WTC11 (cell line): Measurements from ENCODE around the gene BAIAP3. TPM values are rescaled to one million over a fixed set of nuclear protein-coding genes. Genes with fewer than 3 reads are reported as not detected.

Source experiments
- ATAC-seq: fragments of 200-7000 bp; cut with Tn5 transposase; 2 replicates; pipeline ENCODE4 v1.10.0; 2021; ENCODE audit warnings: mild to moderate bottlenecking, moderate library complexity
- CTCF ChIA-PET: fragments of 300-600 bp; sonication (Branson Sonifier 250); formaldehyde crosslinking; loops from one replicate; lab custom pipeline; 2021; ENCODE audit warnings: antibody characterized with exemption; lab: Charles Lee
- POLR2A ChIA-PET: fragments of 350-600 bp; sonication (Branson Sonifier 250); formaldehyde crosslinking; loops from one replicate; lab custom pipeline; 2021; ENCODE audit warnings: antibody characterized with exemption; lab: Charles Lee
- DNase-seq: peaks from one replicate; pipeline ENCODE4 v3.0.0; 2021; ENCODE audit warnings: low spot score
- H3K27ac Mint-ChIP-seq: 2 replicates; pipeline ENCODE4 v1.8.0; 2021; ENCODE audit warnings: mixed read lengths
- H3K27me3 Mint-ChIP-seq: 2 replicates; pipeline ENCODE4 v1.8.0; 2021; ENCODE audit warnings: low read depth, mild to moderate bottlenecking, moderate library complexity, mixed read lengths
- H3K36me3 Mint-ChIP-seq: 2 replicates; pipeline ENCODE4 v1.8.0; 2021; ENCODE audit warnings: mixed read lengths
- H3K4me1 Mint-ChIP-seq: 2 replicates; pipeline ENCODE4 v1.8.0; 2022; ENCODE audit warnings: mixed read lengths
- H3K4me3 Mint-ChIP-seq: 2 replicates; pipeline ENCODE4 v1.8.0; 2021; ENCODE audit warnings: mild to moderate bottlenecking, moderate library complexity, mixed read lengths
- H3K9me3 Mint-ChIP-seq: 2 replicates; pipeline ENCODE4 v1.8.0; 2021; ENCODE audit warnings: mixed read lengths
- ATF1 ChIP-seq: sonication (generic); formaldehyde crosslinking; IDR thresholded peaks from 2 replicates; pipeline ENCODE4 v1.8.1; 2023; ENCODE audit warnings: mild to moderate bottlenecking, moderate library complexity, missing genetic modification reagents
- GABPB1 ChIP-seq: sonication (generic); formaldehyde crosslinking; IDR thresholded peaks from 2 replicates; pipeline ENCODE4 v1.8.1; 2023; ENCODE audit warnings: mild to moderate bottlenecking, missing genetic modification reagents
- JUN ChIP-seq: sonication (generic); formaldehyde crosslinking; IDR thresholded peaks from 2 replicates; pipeline ENCODE4 v1.8.0; 2023; ENCODE audit warnings: mild to moderate bottlenecking, missing genetic modification reagents
- MYBL2 ChIP-seq: sonication (generic); formaldehyde crosslinking; IDR thresholded peaks from 2 replicates; pipeline ENCODE4 v1.8.1; 2023; ENCODE audit warnings: mild to moderate bottlenecking, moderate library complexity, missing genetic modification reagents
- NR3C1 ChIP-seq: sonication (generic); formaldehyde crosslinking; conservative IDR thresholded peaks from 2 replicates; pipeline ENCODE4 v1.8.1; 2023; ENCODE audit warnings: low read depth, mild to moderate bottlenecking, missing genetic modification reagents
- TEAD1 ChIP-seq: sonication (generic); formaldehyde crosslinking; IDR thresholded peaks from 2 replicates; pipeline ENCODE4 v1.8.0; 2022; ENCODE audit warnings: mild to moderate bottlenecking, missing genetic modification reagents
- ZNF423 ChIP-seq: fragments of 250-450 bp; sonication (Bioruptor Pico); IDR thresholded peaks from 2 replicates; pipeline ENCODE4 v2.1.2; 2022; ENCODE audit warnings: mild to moderate bottlenecking, moderate library complexity
- ZNF671 ChIP-seq: fragments of 250-450 bp; sonication (Bioruptor Pico); IDR thresholded peaks from 2 replicates; pipeline ENCODE4 v1.8.0; 2021; ENCODE audit warnings: mild to moderate bottlenecking
- total RNA-seq: library from RNA; stranded (reverse); gene quantifications from 3 replicates; pipeline ENCODE4 v1.2.3, GENCODE V29; 2021
- TF ChIP-seq, protein P1 (sequence below): sonication (generic); formaldehyde crosslinking; conservative IDR thresholded peaks from 2 replicates; pipeline ENCODE4 v1.8.1; 2023; ENCODE audit warnings: mild to moderate bottlenecking, low read depth, missing genetic modification reagents, moderate library complexity
- TF ChIP-seq, protein P2 (sequence below): sonication (generic); formaldehyde crosslinking; IDR thresholded peaks from 2 replicates; pipeline ENCODE4 v1.8.1; 2023; ENCODE audit warnings: mild to moderate bottlenecking, missing genetic modification reagents
- TF ChIP-seq, protein P3 (sequence below): sonication (generic); formaldehyde crosslinking; conservative IDR thresholded peaks from 2 replicates; pipeline ENCODE4 v1.8.1; 2022; ENCODE audit warnings: mild to moderate bottlenecking, missing genetic modification reagents
- TF ChIP-seq, protein P4 (sequence below): fragments of 250-450 bp; sonication (Bioruptor Pico); conservative IDR thresholded peaks from 2 replicates; pipeline ENCODE4 v1.9.0; 2021; ENCODE audit warnings: mild to moderate bottlenecking
- TF ChIP-seq, protein P5 (sequence below): sonication (generic); formaldehyde crosslinking; IDR thresholded peaks from 2 replicates; pipeline ENCODE4 v1.8.1; 2023; ENCODE audit warnings: mild to moderate bottlenecking, missing genetic modification reagents, borderline replicate concordance
- TF ChIP-seq, protein P6 (sequence below): fragments of 250-450 bp; sonication (Bioruptor Pico); IDR thresholded peaks from 2 replicates; pipeline ENCODE4 v2.1.2; 2022; ENCODE audit warnings: mild to moderate bottlenecking, moderate library complexity
- TF ChIP-seq, protein P7 (sequence below): sonication (generic); formaldehyde crosslinking; IDR thresholded peaks from 2 replicates; pipeline ENCODE4 v1.8.0; 2023; ENCODE audit warnings: missing genetic modification reagents
- TF ChIP-seq, protein P8 (sequence below): sonication (generic); formaldehyde crosslinking; IDR thresholded peaks from 2 replicates; pipeline ENCODE4 v1.8.1; 2022; ENCODE audit warnings: low read depth, mild to moderate bottlenecking, moderate library complexity, missing genetic modification reagents, borderline replicate concordance

Gene BAIAP3
- total RNA-seq, 1 experiment from 2014 or later, result 18.8 TPM

DNA sequence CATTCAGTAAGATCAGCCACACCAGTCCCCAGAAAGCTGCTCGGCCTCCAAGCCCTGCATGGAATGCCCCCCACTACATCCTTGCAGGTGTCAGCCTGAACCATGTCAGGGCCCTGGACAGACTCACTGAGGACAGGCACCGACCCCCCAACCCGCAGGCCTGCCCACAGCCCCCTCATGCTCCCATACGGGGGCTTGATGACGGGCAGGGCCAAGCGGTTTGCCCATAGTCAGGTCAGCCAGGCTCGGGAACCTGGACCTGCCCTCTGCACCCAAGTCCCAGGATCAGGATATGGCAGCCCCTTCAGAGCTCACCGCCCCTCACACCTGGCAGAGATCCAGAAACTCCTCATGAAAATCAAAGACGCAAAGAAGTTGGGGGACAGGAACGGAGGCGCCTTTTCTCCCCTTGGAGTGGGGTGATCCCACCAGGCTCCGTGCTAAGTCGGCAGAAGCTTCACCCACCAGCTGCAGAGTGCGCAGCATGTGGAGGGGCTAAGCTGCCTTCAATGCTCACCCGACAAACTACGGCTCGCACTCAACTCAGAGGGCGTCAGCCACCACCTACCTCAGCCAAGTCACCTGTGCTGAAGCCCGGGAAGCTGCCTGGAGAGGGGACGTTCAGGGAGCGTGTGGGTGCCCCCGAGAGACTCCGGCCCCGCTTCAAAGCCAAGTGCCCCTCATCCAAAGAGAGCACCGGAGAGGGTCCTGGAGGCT lies 44.8 kb downstream of the BAIAP3 start:
- peaks cover 18% of the 10 kb centered on the region for H3K4me1 Mint-ChIP-seq

More for the DNA sequence above, 44.8 kb downstream of the BAIAP3 start:
- TF ChIP-seq, protein P1, sequence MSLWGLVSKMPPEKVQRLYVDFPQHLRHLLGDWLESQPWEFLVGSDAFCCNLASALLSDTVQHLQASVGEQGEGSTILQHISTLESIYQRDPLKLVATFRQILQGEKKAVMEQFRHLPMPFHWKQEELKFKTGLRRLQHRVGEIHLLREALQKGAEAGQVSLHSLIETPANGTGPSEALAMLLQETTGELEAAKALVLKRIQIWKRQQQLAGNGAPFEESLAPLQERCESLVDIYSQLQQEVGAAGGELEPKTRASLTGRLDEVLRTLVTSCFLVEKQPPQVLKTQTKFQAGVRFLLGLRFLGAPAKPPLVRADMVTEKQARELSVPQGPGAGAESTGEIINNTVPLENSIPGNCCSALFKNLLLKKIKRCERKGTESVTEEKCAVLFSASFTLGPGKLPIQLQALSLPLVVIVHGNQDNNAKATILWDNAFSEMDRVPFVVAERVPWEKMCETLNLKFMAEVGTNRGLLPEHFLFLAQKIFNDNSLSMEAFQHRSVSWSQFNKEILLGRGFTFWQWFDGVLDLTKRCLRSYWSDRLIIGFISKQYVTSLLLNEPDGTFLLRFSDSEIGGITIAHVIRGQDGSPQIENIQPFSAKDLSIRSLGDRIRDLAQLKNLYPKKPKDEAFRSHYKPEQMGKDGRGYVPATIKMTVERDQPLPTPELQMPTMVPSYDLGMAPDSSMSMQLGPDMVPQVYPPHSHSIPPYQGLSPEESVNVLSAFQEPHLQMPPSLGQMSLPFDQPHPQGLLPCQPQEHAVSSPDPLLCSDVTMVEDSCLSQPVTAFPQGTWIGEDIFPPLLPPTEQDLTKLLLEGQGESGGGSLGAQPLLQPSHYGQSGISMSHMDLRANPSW (CRISPR knock-in tag), result no peak
- TF ChIP-seq ZNF423 (CRISPR knock-in tag), result no peak
- TF ChIP-seq MYBL2 (CRISPR knock-in tag), result no peak
- TF ChIP-seq, protein P2, sequence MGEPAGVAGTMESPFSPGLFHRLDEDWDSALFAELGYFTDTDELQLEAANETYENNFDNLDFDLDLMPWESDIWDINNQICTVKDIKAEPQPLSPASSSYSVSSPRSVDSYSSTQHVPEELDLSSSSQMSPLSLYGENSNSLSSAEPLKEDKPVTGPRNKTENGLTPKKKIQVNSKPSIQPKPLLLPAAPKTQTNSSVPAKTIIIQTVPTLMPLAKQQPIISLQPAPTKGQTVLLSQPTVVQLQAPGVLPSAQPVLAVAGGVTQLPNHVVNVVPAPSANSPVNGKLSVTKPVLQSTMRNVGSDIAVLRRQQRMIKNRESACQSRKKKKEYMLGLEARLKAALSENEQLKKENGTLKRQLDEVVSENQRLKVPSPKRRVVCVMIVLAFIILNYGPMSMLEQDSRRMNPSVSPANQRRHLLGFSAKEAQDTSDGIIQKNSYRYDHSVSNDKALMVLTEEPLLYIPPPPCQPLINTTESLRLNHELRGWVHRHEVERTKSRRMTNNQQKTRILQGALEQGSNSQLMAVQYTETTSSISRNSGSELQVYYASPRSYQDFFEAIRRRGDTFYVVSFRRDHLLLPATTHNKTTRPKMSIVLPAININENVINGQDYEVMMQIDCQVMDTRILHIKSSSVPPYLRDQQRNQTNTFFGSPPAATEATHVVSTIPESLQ (CRISPR knock-in tag), result no peak
- TF ChIP-seq, protein P3, sequence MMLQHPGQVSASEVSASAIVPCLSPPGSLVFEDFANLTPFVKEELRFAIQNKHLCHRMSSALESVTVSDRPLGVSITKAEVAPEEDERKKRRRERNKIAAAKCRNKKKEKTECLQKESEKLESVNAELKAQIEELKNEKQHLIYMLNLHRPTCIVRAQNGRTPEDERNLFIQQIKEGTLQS (CRISPR knock-in tag), result no peak
- TF ChIP-seq JUN, result no peak
- no peak for TF ChIP-seq GABPB1 (CRISPR knock-in tag)
- no peak for TF ChIP-seq TEAD1 (CRISPR knock-in tag)
- TF ChIP-seq, protein P4, sequence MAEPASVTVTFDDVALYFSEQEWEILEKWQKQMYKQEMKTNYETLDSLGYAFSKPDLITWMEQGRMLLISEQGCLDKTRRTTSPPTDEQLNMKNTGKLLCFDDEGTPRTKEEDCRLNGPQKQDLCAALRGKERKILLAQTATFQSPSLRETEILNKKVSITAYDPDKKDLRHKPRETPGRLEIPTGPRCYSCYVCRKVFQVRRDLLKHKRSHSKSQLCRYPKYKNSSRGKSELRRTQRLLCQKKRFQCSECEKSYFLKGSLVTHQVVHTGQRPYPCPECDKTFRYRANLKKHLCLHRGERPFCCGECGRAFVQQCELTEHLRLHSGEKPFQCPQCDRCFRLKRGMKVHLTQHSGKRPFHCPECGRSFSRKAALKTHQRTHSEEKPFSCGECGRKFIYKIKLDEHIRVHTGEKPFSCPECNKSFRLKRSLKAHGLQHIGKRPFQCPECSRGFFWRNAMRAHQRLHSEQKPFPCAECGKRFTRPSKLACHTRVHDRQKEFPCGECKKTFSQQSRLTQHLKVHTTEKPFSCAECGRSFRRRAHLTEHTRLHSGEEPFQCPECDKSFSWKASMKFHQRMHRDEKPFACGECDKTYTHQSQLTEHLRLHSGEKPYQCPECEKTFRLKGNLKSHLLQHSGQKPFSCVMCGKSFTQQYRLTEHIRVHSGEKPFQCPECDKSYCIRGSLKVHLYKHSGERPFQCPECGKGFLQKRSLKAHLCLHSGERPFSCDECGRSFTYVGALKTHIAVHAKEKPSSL (CRISPR knock-in tag), result no peak
- TF ChIP-seq, protein P5, sequence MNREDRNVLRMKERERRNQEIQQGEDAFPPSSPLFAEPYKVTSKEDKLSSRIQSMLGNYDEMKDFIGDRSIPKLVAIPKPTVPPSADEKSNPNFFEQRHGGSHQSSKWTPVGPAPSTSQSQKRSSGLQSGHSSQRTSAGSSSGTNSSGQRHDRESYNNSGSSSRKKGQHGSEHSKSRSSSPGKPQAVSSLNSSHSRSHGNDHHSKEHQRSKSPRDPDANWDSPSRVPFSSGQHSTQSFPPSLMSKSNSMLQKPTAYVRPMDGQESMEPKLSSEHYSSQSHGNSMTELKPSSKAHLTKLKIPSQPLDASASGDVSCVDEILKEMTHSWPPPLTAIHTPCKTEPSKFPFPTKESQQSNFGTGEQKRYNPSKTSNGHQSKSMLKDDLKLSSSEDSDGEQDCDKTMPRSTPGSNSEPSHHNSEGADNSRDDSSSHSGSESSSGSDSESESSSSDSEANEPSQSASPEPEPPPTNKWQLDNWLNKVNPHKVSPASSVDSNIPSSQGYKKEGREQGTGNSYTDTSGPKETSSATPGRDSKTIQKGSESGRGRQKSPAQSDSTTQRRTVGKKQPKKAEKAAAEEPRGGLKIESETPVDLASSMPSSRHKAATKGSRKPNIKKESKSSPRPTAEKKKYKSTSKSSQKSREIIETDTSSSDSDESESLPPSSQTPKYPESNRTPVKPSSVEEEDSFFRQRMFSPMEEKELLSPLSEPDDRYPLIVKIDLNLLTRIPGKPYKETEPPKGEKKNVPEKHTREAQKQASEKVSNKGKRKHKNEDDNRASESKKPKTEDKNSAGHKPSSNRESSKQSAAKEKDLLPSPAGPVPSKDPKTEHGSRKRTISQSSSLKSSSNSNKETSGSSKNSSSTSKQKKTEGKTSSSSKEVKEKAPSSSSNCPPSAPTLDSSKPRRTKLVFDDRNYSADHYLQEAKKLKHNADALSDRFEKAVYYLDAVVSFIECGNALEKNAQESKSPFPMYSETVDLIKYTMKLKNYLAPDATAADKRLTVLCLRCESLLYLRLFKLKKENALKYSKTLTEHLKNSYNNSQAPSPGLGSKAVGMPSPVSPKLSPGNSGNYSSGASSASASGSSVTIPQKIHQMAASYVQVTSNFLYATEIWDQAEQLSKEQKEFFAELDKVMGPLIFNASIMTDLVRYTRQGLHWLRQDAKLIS (CRISPR knock-in tag), result no peak
- TF ChIP-seq, protein P6, sequence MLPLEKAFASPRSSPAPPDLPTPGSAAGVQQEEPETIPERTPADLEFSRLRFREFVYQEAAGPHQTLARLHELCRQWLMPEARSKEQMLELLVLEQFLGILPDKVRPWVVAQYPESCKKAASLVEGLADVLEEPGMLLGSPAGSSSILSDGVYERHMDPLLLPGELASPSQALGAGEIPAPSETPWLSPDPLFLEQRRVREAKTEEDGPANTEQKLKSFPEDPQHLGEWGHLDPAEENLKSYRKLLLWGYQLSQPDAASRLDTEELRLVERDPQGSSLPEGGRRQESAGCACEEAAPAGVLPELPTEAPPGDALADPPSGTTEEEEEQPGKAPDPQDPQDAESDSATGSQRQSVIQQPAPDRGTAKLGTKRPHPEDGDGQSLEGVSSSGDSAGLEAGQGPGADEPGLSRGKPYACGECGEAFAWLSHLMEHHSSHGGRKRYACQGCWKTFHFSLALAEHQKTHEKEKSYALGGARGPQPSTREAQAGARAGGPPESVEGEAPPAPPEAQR, result no peak
- no peak for TF ChIP-seq NR3C1 (CRISPR knock-in tag)
- TF ChIP-seq ATF1 (CRISPR knock-in tag), result no peak
- TF ChIP-seq, protein P7, sequence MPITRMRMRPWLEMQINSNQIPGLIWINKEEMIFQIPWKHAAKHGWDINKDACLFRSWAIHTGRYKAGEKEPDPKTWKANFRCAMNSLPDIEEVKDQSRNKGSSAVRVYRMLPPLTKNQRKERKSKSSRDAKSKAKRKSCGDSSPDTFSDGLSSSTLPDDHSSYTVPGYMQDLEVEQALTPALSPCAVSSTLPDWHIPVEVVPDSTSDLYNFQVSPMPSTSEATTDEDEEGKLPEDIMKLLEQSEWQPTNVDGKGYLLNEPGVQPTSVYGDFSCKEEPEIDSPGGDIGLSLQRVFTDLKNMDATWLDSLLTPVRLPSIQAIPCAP (CRISPR knock-in tag), result no peak
- TF ChIP-seq ZNF671 (CRISPR knock-in tag), result no peak
- TF ChIP-seq, protein P8, sequence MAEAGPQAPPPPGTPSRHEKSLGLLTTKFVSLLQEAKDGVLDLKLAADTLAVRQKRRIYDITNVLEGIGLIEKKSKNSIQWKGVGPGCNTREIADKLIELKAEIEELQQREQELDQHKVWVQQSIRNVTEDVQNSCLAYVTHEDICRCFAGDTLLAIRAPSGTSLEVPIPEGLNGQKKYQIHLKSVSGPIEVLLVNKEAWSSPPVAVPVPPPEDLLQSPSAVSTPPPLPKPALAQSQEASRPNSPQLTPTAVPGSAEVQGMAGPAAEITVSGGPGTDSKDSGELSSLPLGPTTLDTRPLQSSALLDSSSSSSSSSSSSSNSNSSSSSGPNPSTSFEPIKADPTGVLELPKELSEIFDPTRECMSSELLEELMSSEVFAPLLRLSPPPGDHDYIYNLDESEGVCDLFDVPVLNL (CRISPR knock-in tag), result no peak
- TF ChIP-seq, all 79 proteins: peak for 0
- peak overlapping the region; percentile 83 for H3K4me3 Mint-ChIP-seq
- H3K36me3 Mint-ChIP-seq, result peaks cover 2% of the 10 kb centered on the region; the same call in 1 of the 2 replicates
- H3K9me3 Mint-ChIP-seq, result no peaks in the 10 kb centered on the region
- POLR2A ChIA-PET, result interaction anchor here (1.2 kb wide), 1 partner anchor 115 kb away, joined by 3 read pairs; the partner anchor contains the start of gene TELO2
- ATAC-seq (no peak), DNase-seq (no peak)
- H3K27ac Mint-ChIP-seq, result peak overlapping the region; percentile 90
- no peaks in the 10 kb centered on the region for H3K27me3 Mint-ChIP-seq
- CTCF ChIA-PET, result interaction anchor here (0.8 to 3.1 kb wide), 6 partner anchors 11 to 327 kb away, joined by 3 to 31 read pairs (median 4); no protein-coding TSS in a partner anchor
